HL-60/S4 treated with phorbol 12-myristate 13-acetate at 8.2 ng/mL for 4 days and 3 days (cell line): ENCODE data around the gene CERS1.

Source experiments
- in situ Hi-C: fragments of 300-500 bp; cut with MboI; formaldehyde crosslinking; loops from 2 replicates; pipeline ENCODE4 v1.15.0; 2022; ENCODE audit warnings: low sequenced_read_pairs

CERS1 gene

GRCh38 chr19:18876865-18877264, 19.1 kb downstream of the CERS1 start:
- in situ Hi-C loops: no loop called here

GRCh38 chr19:18875726-18876125, 20.2 kb downstream of the CERS1 start:
- in situ Hi-C loops: no loop called here

GRCh38 chr19:18871543-18871942, 24.4 kb downstream of the CERS1 start:
- in situ Hi-C loops: no loop called here

GRCh38 chr19:18870531-18871172, 25.3 kb downstream of the CERS1 start:
- in situ Hi-C loops: no loop called here

GRCh38 chr19:18869781-18870530, 26.0 kb downstream of the CERS1 start:
- in situ Hi-C loops: no loop called here

- in situ Hi-C loops: no loop called here
Observed at GRCh38 chr19:18869023-18869618, 26.8 kb downstream of the CERS1 start.

- in situ Hi-C loops: no loop called here
Observed at GRCh38 chr19:18868380-18869022, 27.5 kb downstream of the CERS1 start.

GRCh38 chr19:18867751-18868150, 28.2 kb downstream of the CERS1 start:
- in situ Hi-C loops: no loop called here

GRCh38 chr19:18867199-18867598, 28.8 kb downstream of the CERS1 start:
- in situ Hi-C loops: no loop called here

GRCh38 chr19:18866800-18867123, 29.2 kb downstream of the CERS1 start:
- in situ Hi-C loops: no loop called here

GRCh38 chr19:18865973-18866799, 29.8 kb downstream of the CERS1 start:
- in situ Hi-C loops: no loop called here

GRCh38 chr19:18865106-18865972, 30.6 kb downstream of the CERS1 start:
- in situ Hi-C loops: no loop called here

- in situ Hi-C loops: no loop called here
Observed at GRCh38 chr19:18863843-18864362, 32.1 kb downstream of the CERS1 start.

- in situ Hi-C loops: no loop called here
Observed at GRCh38 chr19:18862976-18863842, 32.7 kb downstream of the CERS1 start.

- in situ Hi-C loops: no loop called here
Observed at GRCh38 chr19:18861917-18862316, 34.0 kb downstream of the CERS1 start.

GRCh38 chr19:18861235-18861634, 34.7 kb downstream of the CERS1 start:
- in situ Hi-C loops: no loop called here

GRCh38 chr19:18860725-18861124, 35.2 kb downstream of the CERS1 start:
- in situ Hi-C loops: no loop called here

- in situ Hi-C loops: no loop called here
Observed at GRCh38 chr19:18860302-18860700, 35.7 kb downstream of the CERS1 start.
